Neuronal stem cell (in vitro differentiated cells): Measurements from ENCODE around the gene NTRK3.

Experiments
- DNase-seq: peaks from one replicate; pipeline ENCODE4 v3.0.0-alpha.2; 2013; ENCODE audit warnings: low spot score
- H2AFZ ChIP-seq: one replicate; pipeline ENCODE4 v1.6.1; 2013; ENCODE audit warnings: mild to moderate bottlenecking, low read length, inconsistent platforms
- H2AK5ac ChIP-seq: 2 replicates; pipeline ENCODE4 v1.6.1; 2013; ENCODE audit warnings: low read depth, mild to moderate bottlenecking, inconsistent platforms, low read length, moderate library complexity, mixed read lengths
- H2BK120ac ChIP-seq: 2 replicates; pipeline ENCODE4 v1.6.1; 2013; ENCODE audit warnings: low read depth, mild to moderate bottlenecking, inconsistent platforms, low read length, moderate library complexity, mixed read lengths
- H2BK12ac ChIP-seq: one replicate; pipeline ENCODE4 v1.6.1; 2013; ENCODE audit warnings: low read length, inconsistent platforms
- H2BK15ac ChIP-seq: 2 replicates; pipeline ENCODE4 v1.6.1; 2013; ENCODE audit warnings: mild to moderate bottlenecking, low read length, inconsistent platforms, mixed read lengths
- H2BK5ac ChIP-seq: one replicate; pipeline ENCODE4 v1.6.1; 2013; ENCODE audit warnings: inconsistent platforms, mild to moderate bottlenecking, low read length, moderate library complexity
- H3K14ac ChIP-seq: one replicate; pipeline ENCODE4 v1.6.1; 2013; ENCODE audit warnings: low read length, inconsistent platforms
- H3K18ac ChIP-seq: 2 replicates; pipeline ENCODE4 v1.6.1; 2013; ENCODE audit warnings: low read length, inconsistent platforms
- H3K23ac ChIP-seq: 2 replicates; pipeline ENCODE4 v1.6.1; 2013; ENCODE audit warnings: low read depth, mild to moderate bottlenecking, mixed read lengths, low read length, inconsistent platforms; ENCODE audit not compliant: poor library complexity
- H3K27ac ChIP-seq: replicated peaks from 3 replicates; pipeline ENCODE4 v1.5.1; 2013; ENCODE audit warnings: low read length, inconsistent platforms
- H3K27me3 ChIP-seq, 3 experiments: 2 replicates each; pipeline ENCODE4 v1.6.1; 2013; ENCODE audit warnings: low read length in 3 of 3, mild to moderate bottlenecking in 2 of 3, inconsistent platforms in 1 of 3, low read depth in 1 of 3, mixed read lengths in 1 of 3, moderate library complexity in 1 of 3; ENCODE audit not compliant: control insufficient read depth in 3 of 3, insufficient read depth in 3 of 3
- H3K36me3 ChIP-seq, 2 donors: replicated peaks in 1 of 2; 2 replicates each; pipeline ENCODE4 v1.6.1; 2013; ENCODE audit warnings: low read length in 2 of 2; ENCODE audit not compliant: control insufficient read depth in 2 of 2, insufficient read depth in 2 of 2
- H3K4ac ChIP-seq: 2 replicates; pipeline ENCODE4 v1.6.1; 2013; ENCODE audit warnings: inconsistent platforms, mild to moderate bottlenecking, low read length, moderate library complexity
- H3K4me1 ChIP-seq, 2 donors: 1 replicate in 1 of 2; 2 replicates in 1 of 2; pipeline ENCODE4 v1.6.1; 2013; ENCODE audit warnings: low read length in 2 of 2, low read depth in 1 of 2; ENCODE audit not compliant: control insufficient read depth in 2 of 2, insufficient read depth in 1 of 2
- H3K4me2 ChIP-seq: one replicate; pipeline ENCODE4 v1.6.1; 2013; ENCODE audit warnings: mild to moderate bottlenecking, low read length, inconsistent platforms; ENCODE audit not compliant: insufficient read depth, poor library complexity, severe bottlenecking
- H3K4me3 ChIP-seq, 2 donors: 2 replicates each; pipeline ENCODE4 v1.5.1; 2013; ENCODE audit warnings: low read length in 2 of 2, mild to moderate bottlenecking in 2 of 2, inconsistent platforms in 1 of 2, moderate library complexity in 1 of 2
- H3K79me1 ChIP-seq: one replicate; pipeline ENCODE4 v1.6.1; 2013; ENCODE audit warnings: low read depth, mild to moderate bottlenecking, inconsistent platforms, low read length, moderate library complexity
- H3K9ac ChIP-seq: one replicate; pipeline ENCODE4 v1.6.1; 2013; ENCODE audit warnings: mild to moderate bottlenecking, low read depth, low read length, inconsistent platforms; ENCODE audit not compliant: poor library complexity
- H3K9me3 ChIP-seq, 2 donors: replicated peaks in 1 of 2; 2 replicates each; pipeline versions ENCODE3 to v1.6.1; 2013; ENCODE audit warnings: low read length in 2 of 2, mild to moderate bottlenecking in 2 of 2, inconsistent platforms in 1 of 2, low read depth in 1 of 2, mixed read lengths in 1 of 2, moderate library complexity in 1 of 2; ENCODE audit not compliant: control insufficient read depth in 2 of 2, insufficient read depth in 1 of 2
- H4K8ac ChIP-seq: one replicate; pipeline ENCODE4 v1.6.1; 2013; ENCODE audit warnings: low read depth, mild to moderate bottlenecking, inconsistent platforms, low read length, moderate library complexity
- H4K91ac ChIP-seq: one replicate; pipeline ENCODE4 v1.6.1; 2013; ENCODE audit warnings: low read length, low read depth, mild to moderate bottlenecking, inconsistent platforms; ENCODE audit not compliant: poor library complexity
- WGBS, 2 donors: extraction: QIAGEN DNeasy Blood & Tissue Kit; methylation state at CpG; one replicate each; pipeline ENCODE4 v1.1.7; 2013; ENCODE audit warnings: missing lambda C conversion rate in 2 of 2, mixed read lengths in 1 of 2; ENCODE audit not compliant: insufficient read length in 2 of 2, insufficient replicate concordance in 1 of 2; ENCODE audit errors: extremely low coverage in 2 of 2; 5-methylcytosine and 5-hydroxymethylcytosine counted together

Gene NTRK3

GRCh38 chr15:87985451-87985850, 271.1 kb downstream of the NTRK3 start:
- H3K36me3 ChIP-seq: no peaks in the 10 kb centered on the region
- peak overlapping the region in 1 of 2 donors; percentile 15 for H3K4me3 ChIP-seq
- peak overlapping the region; percentile 68 for H3K23ac ChIP-seq
- no peaks in the 10 kb centered on the region for H3K9me3 ChIP-seq
- peak overlapping the region; percentile 84 for H3K14ac ChIP-seq
- H2BK15ac ChIP-seq: no peak overlapping the region
- no peak for DNase-seq
- no peak overlapping the region for H2BK5ac ChIP-seq
- no peak overlapping the region for H2BK120ac ChIP-seq
- no peak overlapping the region for H3K27ac ChIP-seq
- no peak overlapping the region for H2AFZ ChIP-seq
- peak overlapping the region; percentile 67 for H3K18ac ChIP-seq
- H3K4ac ChIP-seq: no peak overlapping the region
- no peak overlapping the region for H2AK5ac ChIP-seq
- no peak overlapping the region for H4K91ac ChIP-seq
- H2BK12ac ChIP-seq: no peak overlapping the region
- H3K27me3 ChIP-seq: no peaks in the 10 kb centered on the region
- no peaks in the 10 kb centered on the region for H3K4me1 ChIP-seq
- H3K79me1 ChIP-seq: no peaks in the 10 kb centered on the region
- peak overlapping the region; percentile 72 for H3K9ac ChIP-seq
- no CpG with 5 or more reads among the region's 7 CpGs for WGBS, 2 donors
- H3K4me2 ChIP-seq: no peak overlapping the region
- H4K8ac ChIP-seq: no peak overlapping the region

DNA sequence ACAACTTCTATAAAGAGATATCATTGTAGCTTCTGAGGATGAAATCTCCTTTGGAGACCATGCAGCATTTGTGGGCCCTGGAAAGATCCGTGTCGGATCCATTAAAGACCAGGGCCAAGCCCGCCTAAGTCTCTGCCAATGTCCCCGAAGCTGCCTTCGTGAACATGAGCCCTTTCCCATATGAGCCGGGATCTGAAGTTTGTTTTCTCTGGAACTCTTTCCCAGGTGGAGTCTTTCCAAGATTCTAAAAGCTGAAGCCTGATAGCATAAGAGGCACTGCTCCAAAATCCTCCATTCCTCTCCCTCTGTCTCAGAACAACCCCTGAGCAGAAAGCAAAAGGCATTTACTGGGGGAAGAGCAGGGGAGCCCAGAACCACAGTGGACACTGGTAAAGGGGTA, 274.6 kb downstream of the NTRK3 start:
- Histone ChIP-seq H3K79me1 (no peaks in the 10 kb centered on the region), H3K9ac (no peak overlapping the region), H2BK120ac (no peak overlapping the region), H4K8ac (no peak overlapping the region), H3K9me3 (no peaks in the 10 kb centered on the region), H3K27ac (no peak overlapping the region), H3K4me3 (no peak overlapping the region), H2AK5ac (no peak overlapping the region), H3K18ac (no peak overlapping the region), H2BK5ac (no peak overlapping the region), H3K4me2 (no peak overlapping the region), H3K14ac (no peak overlapping the region), H3K36me3 (no peaks in the 10 kb centered on the region), H2BK12ac (no peak overlapping the region), H3K4ac (no peak overlapping the region), H2AFZ (no peak overlapping the region), H3K23ac (no peak overlapping the region), H4K91ac (no peak overlapping the region), H2BK15ac (no peak overlapping the region), H3K4me1 (no peaks in the 10 kb centered on the region), H3K27me3 (no peaks in the 10 kb centered on the region)
- WGBS, 2 donors: no CpG with 5 or more reads among the region's 6 CpGs
- no peak for DNase-seq

GRCh38 chr15:87977907-87978306, 278.6 kb downstream of the NTRK3 start:
- WGBS, 2 donors: no CpG with 5 or more reads among the region's 3 CpGs
- Histone ChIP-seq H4K8ac (no peak overlapping the region), H3K23ac (no peak overlapping the region), H2BK120ac (no peak overlapping the region), H3K27me3 (no peaks in the 10 kb centered on the region), H2AK5ac (no peak overlapping the region), H4K91ac (no peak overlapping the region), H2BK15ac (no peak overlapping the region), H2BK12ac (no peak overlapping the region), H3K4me2 (no peak overlapping the region), H3K9me3 (no peaks in the 10 kb centered on the region), H3K14ac (no peak overlapping the region), H3K79me1 (no peaks in the 10 kb centered on the region), H3K4me3 (no peak overlapping the region), H2BK5ac (no peak overlapping the region), H3K27ac (no peak overlapping the region), H3K36me3 (no peaks in the 10 kb centered on the region), H3K4ac (no peak overlapping the region), H3K18ac (no peak overlapping the region), H3K4me1 (peaks cover 0 to 9% of the 10 kb centered on the region in 2 donors), H2AFZ (no peak overlapping the region), H3K9ac (no peak overlapping the region)
- no peak for DNase-seq

DNA sequence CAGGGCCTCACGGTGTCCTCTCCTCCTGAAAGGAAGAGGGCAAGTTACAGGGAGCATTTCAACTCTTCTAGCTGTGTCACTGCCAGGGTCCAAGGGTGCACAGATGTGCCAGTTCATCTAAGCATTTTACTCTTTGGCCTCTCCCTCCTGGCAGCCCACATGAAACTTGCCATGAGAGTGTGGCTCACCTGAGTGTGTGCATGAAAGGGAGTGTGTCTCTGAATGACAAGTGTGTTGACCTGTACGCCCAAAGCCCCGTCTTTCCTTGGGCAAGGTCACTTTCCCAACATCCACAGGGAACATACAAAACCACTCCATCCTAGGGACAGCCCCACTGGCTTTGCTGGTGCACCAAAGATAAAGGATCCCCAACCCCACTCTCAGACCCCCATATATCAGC, 280.0 kb downstream of the NTRK3 start:
- Histone ChIP-seq H2BK120ac (no peak overlapping the region), H2AFZ (no peak overlapping the region), H4K8ac (no peak overlapping the region), H3K4me1 (peaks cover 0 to 9% of the 10 kb centered on the region in 2 donors), H3K79me1 (no peaks in the 10 kb centered on the region), H3K14ac (no peak overlapping the region), H3K27me3 (no peaks in the 10 kb centered on the region), H3K18ac (no peak overlapping the region), H2BK5ac (no peak overlapping the region), H2BK15ac (no peak overlapping the region), H3K27ac (no peak overlapping the region), H3K36me3 (no peaks in the 10 kb centered on the region), H3K4me2 (no peak overlapping the region), H3K23ac (no peak overlapping the region), H3K9ac (no peak overlapping the region), H4K91ac (no peak overlapping the region), H3K9me3 (no peaks in the 10 kb centered on the region), H3K4me3 (no peak overlapping the region), H2BK12ac (no peak overlapping the region), H2AK5ac (no peak overlapping the region), H3K4ac (no peak overlapping the region)
- no CpG with 5 or more reads among the region's 3 CpGs for WGBS, 2 donors
- DNase-seq: no peak
